GM18868 (cell line): ENCODE results near the gene PTPN14.
"Not testable (repeated sequence)": the region's sequence is repeated elsewhere in the genome, so short reads cannot be mapped to it uniquely, and the experiment has no call there.

Source experiments
- ATAC-seq: cut with Tn5 transposase; IDR thresholded peaks from one replicate; pipeline ENCODE4 v1.9.1; 2021; ENCODE audit warnings: mild to moderate bottlenecking, moderate library complexity; ENCODE audit not compliant: unreplicated experiment

PTPN14 gene

GRCh38 chr1:214413315-214413714 lies 138.1 kb downstream of the PTPN14 start:
- no peak for ATAC-seq

- no peak for ATAC-seq
Measured at GRCh38 chr1:214404571-214405213, 146.7 kb downstream of the PTPN14 start.

GRCh38 chr1:214404154-214404553 lies 147.2 kb downstream of the PTPN14 start:
- no peak for ATAC-seq

GRCh38 chr1:214403431-214403830 lies 148.0 kb downstream of the PTPN14 start:
- ATAC-seq, result no peak

GRCh38 chr1:214402613-214403083 lies 148.8 kb downstream of the PTPN14 start:
- no peak for ATAC-seq

- no peak for ATAC-seq
Measured at GRCh38 chr1:214401666-214402065, 149.7 kb downstream of the PTPN14 start.

GRCh38 chr1:214400131-214400530 lies 151.3 kb downstream of the PTPN14 start:
- ATAC-seq, result no peak

- ATAC-seq, result no peak
Measured at GRCh38 chr1:214398490-214398889, 152.9 kb downstream of the PTPN14 start.

- ATAC-seq, result no peak
Measured at GRCh38 chr1:214397497-214397896, 153.9 kb downstream of the PTPN14 start.

- no peak for ATAC-seq
Measured at GRCh38 chr1:214396330-214396729, 155.1 kb downstream of the PTPN14 start.

GRCh38 chr1:214394569-214394968 lies 156.8 kb downstream of the PTPN14 start:
- ATAC-seq, result not testable (repeated sequence)

- ATAC-seq, result no peak
Measured at GRCh38 chr1:214393086-214393485, 158.3 kb downstream of the PTPN14 start.

GRCh38 chr1:214391873-214392645 lies 159.3 kb downstream of the PTPN14 start:
- ATAC-seq, result no peak

- ATAC-seq, result no peak
Measured at GRCh38 chr1:214389734-214390133, 161.7 kb downstream of the PTPN14 start.

- no peak for ATAC-seq
Measured at GRCh38 chr1:214386747-214387146, 164.7 kb downstream of the PTPN14 start.

GRCh38 chr1:214386333-214386732 lies 165.1 kb downstream of the PTPN14 start:
- ATAC-seq, result no peak

- no peak for ATAC-seq
Measured at GRCh38 chr1:214385428-214385827, 166.0 kb downstream of the PTPN14 start.

GRCh38 chr1:214384373-214385079 lies 166.9 kb downstream of the PTPN14 start:
- ATAC-seq, result no peak

GRCh38 chr1:214383381-214384372 lies 167.7 kb downstream of the PTPN14 start:
- ATAC-seq, result no peak

- no peak for ATAC-seq
Measured at GRCh38 chr1:214380986-214381695, 170.3 kb downstream of the PTPN14 start.
